Stimulated activated CD4-positive, alpha-beta T cell treated with anti-CD3 and anti-CD28 coated beads, Interleukin-1b, Interleukin-23, amount 100 ng/mL, for 1 hour (primary cell): Measurements from ENCODE around the gene SORCS3.

Experiments used
- DNase-seq, 2 donors: peaks; one replicate each; pipeline ENCODE4 v3.0.0-alpha.2; 2020; ENCODE audit warnings: low read depth in 2 of 2

Gene SORCS3

DNA sequence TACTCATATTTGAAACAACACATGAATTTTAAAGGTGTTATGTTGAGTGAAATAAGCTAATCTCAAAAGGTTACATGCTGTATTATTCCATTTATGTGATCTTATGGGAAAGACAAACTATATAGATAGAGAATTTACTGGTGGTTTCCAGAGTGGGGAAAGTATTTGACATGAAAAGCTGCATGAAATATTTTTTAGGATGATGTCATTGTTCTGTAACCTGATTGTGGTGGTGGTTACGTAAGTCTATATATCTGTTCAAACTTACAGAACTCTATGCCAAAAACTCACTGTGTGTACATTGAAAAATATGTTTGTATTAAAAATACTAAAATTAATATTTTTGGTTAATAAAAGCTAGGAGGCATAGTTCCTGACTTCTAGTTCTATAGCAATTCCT is 453.0 kb downstream of the SORCS3 start:
- DNase-seq: no peak

- DNase-seq: no peak
These were observed 455.2 kb downstream of the SORCS3 start for GRCh38 chr10:105096316-105096715.

GRCh38 chr10:105102977-105103376 is 461.9 kb downstream of the SORCS3 start:
- DNase-seq: no peak

DNA sequence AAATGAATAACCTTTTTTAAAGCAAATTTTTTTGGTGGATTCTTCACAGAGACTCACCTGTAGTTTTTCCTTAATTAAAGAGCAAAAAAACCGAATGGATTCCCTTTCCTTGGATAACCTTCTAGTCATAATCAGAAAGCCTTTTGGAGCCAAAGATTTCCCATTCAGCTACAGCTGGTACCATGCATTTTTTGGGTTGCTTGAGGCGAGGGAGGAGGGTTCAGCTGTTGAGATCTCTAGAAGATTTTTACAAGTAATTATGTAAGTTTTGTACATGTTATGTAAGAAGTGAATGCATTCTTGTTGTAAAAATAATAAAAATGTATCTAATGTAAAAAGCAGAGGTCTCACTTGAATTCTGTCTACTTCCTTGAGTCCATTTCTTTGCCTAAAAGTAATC is 463.2 kb downstream of the SORCS3 start:
- no peak for DNase-seq

DNA sequence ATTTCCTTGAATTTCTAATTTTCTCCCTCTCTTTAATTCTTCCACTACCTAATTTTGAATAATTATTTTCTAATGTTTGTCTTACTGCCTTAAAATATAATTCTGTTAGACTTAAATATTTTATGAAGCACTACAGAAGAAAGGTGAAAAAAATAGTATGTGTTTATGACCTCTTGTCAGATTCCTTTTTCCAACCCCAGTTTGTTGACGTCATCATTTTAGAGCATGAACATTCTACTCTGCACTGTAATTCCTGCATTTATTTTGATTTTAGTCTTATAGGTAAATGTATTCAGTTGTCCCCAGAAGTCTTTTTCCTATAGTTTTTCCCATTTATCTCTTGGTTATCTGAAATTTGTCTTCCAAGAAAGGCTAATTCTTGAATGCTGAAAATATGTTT is 468.1 kb downstream of the SORCS3 start:
- DNase-seq: no peak

- DNase-seq: no peak
These were observed 471.8 kb downstream of the SORCS3 start for GRCh38 chr10:105112862-105113261.

DNA sequence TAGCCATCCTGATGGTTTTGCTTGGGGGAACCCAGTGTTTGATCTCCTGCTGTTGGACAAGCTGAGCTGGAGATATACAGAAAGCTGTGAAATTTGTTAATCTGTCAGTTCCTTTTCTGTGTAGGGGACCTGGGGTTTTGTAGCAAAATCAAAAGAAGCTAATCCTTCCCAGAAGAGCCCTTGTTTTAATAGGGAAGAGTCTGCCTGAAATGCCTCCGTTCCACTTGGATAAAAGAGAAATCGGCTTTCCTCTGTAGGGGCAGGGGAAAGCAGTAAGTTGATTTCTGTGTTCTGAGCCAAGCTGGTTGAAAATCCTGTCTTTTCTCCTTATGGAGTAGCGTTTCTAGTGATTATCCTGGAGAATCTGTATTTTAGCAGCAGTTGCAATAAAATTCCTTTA is 472.6 kb downstream of the SORCS3 start:
- DNase-seq: no peak

- no peak for DNase-seq
These were observed 480.7 kb downstream of the SORCS3 start for GRCh38 chr10:105121743-105122142.

GRCh38 chr10:105128111-105128510 is 487.0 kb downstream of the SORCS3 start:
- DNase-seq: no peak

GRCh38 chr10:105138358-105138757 is 497.3 kb downstream of the SORCS3 start:
- DNase-seq: no peak

DNA sequence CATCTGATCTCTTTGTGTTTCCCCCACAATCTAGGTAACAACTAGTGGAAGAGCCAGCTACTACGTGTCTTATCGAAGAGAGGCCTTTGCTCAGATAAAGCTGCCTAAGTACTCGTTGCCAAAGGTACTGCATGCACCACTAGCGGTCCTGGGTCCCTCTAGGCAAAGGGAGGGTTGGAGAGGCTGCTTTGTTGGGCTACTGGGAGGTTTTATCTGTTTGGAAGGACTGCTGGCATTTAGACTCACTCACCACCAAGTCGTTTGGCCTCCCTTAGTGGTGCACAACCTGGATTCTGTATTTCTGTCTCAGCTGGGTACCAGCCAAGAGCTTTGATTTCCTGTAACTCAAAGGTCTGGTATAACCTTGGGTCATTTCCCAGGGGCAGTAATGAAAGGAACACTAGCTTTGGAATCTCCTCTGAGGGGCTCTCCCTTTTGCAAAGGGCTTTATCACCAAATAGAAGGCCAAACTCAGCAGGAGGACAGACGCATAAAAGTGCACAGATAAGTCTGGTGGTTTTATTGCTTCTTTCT is 498.3 kb downstream of the SORCS3 start:
- no peak for DNase-seq

DNA sequence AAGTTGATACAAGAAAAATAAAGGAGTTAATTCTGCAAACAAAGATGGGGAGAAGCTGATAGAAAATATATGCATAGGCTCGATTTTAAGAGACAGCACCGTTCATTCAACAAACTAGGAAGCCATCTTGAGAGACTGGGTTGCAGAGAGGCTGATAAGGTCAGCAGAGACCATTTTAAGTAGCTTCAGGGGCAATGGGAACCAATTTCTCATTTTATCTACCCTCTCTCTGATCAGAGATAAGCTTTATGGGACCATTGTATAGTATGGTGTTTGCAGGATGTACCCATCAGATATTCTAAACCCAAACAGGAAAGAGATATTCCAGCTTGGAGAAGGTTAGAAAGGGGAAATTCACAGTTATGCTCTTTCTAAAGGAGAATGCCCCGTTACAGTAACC is 499.5 kb downstream of the SORCS3 start:
- DNase-seq: no peak

DNA sequence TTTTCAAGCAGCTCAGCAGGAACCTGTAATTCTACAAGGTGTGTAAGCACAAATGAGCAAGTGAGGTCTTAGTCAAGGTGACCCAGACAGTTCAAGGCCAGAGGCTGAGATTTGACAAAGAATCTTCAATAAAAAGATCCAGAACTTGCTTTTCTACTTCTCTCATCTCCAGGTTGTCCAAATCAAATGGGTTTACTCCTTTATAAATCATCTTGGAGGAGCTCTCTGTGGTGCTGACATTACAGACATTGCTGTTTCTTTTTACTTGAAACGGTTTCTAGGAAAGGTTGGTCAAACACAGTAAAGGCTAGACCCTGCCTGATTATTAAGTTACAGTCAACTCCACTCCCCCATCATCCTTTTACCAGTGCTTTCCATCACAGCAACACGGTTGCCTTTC is 504.6 kb downstream of the SORCS3 start:
- no peak for DNase-seq

- no peak for DNase-seq
These were observed 505.3 kb downstream of the SORCS3 start for GRCh38 chr10:105146436-105146835.

GRCh38 chr10:105148456-105148855 is 507.4 kb downstream of the SORCS3 start:
- no peak for DNase-seq

GRCh38 chr10:105148921-105149320 is 507.8 kb downstream of the SORCS3 start:
- DNase-seq: no peak

DNA sequence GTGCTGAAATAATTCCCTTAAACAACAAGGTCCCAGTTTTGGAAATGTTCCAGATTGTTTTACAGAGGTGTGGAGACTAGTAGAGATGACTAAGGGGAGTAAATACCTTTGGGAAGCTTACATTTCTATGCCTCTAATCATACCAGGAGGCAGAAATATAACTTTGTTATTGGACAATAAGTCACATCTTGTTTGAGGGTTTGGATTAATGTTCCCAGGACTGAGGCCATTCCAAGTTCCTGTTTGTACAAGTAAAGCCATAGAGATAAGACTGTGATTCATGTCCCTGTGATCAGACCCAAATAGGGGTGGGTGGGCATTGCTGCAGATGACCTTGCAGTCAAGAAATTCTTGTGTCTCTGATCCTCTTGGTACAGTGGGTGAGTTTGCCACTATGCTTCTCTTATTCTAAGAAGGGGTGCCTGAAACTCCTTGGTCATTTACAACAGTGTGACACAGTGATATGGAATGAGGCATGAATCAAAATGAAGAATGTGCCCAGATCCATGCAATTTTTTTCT is 508.3 kb downstream of the SORCS3 start:
- DNase-seq: no peak

DNA sequence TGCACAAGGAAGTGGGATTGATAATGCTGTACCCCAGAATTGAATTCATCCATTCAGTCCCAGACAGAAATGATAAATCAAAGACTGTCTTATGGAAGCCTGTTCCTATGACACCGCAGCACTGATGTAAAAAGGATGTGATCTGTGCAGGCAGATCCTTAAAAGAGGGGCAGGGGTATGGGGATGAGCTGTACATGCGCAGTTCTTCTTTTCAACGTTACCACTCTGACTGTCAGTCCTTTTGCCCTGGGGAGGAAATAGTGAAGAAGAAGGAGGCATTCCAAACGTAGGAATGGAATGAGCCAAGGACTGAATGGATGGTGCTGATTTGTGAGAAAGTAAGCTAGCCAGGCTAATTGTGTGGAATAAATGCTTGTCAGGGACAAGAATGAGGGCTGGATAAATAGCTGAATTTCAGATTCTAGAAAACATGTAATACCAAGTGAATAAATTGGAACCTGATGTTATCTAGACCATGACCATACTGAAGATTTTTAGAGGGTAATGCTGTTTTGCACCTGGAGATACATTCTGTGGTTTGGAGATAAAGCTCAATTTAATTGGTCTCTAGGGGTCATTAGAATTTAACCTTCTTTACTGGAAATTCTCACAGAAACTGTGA is 509.3 kb downstream of the SORCS3 start:
- no peak for DNase-seq

GRCh38 chr10:105154736-105155135 is 513.6 kb downstream of the SORCS3 start:
- no peak for DNase-seq

DNA sequence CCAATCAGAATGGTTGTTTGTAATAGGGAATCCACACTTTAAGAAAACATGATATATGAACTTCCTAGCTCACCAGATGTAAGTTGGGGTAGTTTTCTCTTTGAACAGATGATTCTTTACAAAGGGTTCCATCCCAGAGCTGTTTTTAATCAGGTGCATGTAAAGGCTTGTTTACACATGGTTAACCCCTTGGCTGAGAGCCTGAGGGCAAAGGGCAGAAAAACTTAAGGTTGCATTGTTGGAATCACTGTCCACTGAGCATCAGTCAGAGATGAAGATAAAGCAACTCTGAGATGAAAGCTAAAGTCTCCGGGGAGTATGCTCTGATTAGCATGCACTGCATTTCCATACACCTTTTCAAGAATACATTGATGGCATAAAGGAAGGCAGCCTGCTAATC is 518.2 kb downstream of the SORCS3 start:
- no peak for DNase-seq

GRCh38 chr10:105161149-105161548 is 520.1 kb downstream of the SORCS3 start:
- no peak for DNase-seq

DNA sequence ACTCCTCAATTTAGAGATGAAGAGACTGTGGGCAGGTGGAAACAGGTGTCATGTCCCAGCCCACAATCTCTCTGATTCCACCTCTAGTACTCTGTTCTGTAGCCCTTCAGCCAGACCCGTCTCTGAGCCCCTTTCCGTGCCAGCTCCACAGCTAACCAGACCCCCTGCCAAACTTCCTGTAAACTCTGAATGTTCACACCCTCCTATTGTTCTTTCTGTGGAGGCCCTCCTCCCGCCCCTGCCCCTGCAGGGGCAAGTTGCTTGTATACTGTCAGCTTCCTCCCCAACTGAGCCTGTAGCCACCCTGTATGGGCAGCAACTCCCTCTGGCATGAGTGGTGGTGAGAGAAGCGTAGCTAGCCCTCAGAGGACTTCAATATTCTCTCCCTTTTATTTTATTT is 520.7 kb downstream of the SORCS3 start:
- DNase-seq: no peak

DNA sequence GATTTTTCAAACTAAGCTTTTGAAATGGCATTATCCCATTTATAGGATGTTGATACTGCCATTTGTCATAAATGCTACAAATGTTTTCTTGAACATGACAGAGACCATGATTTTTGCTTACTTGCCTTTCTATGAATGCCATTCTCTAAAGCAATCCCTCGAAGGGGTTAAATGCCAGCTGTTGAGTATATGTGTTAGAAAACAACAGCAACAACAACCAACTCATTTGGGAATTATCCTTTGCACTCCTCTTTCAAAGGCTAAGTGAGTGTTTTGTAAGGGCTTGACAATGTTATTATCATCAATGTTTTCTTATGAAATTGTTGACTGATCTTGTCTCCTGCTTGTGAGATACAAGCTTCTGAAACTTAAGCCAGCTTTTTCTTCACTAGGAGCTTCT is 529.4 kb downstream of the SORCS3 start:
- no peak for DNase-seq

DNA sequence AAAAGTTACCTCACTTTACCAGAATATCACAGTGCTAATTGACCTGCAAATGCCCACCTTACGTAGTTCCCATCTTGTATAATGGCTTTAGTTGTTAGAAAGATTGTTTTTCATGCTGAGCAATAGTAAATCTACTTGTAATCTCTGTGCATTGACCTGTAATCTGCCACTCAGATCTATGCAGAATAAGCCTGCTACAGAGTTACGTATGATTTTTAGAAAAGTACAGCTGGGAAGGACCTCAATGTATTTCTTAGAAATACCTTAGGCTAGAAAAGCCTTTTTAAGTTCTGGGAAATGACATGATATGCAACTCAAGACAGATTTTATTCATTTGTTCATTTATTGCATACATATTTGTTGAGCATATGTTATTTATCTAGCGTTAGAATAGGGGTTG is 530.9 kb downstream of the SORCS3 start:
- DNase-seq: no peak
